Stimulated activated CD8-positive, alpha-beta memory T cell treated with anti-CD3 and anti-CD28 coated beads, Interleukin-12 subunit alpha, Interleukin-12 subunit beta, amount 100 ng/mL, for 24 hours (primary cell): ENCODE results near the gene CTR9.

Experiments
- DNase-seq: peaks from one replicate; pipeline ENCODE4 v3.0.0-alpha.2; 2020; ENCODE audit errors: extremely low read depth

The CTR9 gene

DNA sequence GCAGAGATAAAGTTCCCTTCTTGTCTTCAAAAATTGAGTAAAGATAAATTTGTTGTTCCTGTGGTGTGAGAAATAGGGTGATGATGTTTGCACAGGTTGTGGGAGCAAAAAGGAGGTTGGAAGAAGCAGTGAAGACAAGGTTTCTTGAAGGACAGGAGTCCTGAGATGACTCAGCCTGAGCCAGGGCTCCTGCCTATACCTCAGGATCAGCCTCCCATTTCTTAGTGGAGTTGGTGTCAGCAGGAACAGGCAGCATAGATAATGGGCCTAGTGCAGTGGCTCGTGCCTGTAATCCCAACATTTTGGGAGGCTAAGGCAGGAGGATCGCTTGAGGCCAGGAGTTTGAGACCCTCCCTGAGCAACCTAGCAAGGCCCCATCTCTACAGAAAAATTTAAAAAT is 29.0 kb downstream of the CTR9 start:
- no peak for DNase-seq

GRCh38 chr11:10784232-10785145 is 33.4 kb downstream of the CTR9 start:
- no peak for DNase-seq

- no peak for DNase-seq
These were observed 34.1 kb downstream of the CTR9 start for GRCh38 chr11:10785146-10785474.

- DNase-seq = no peak
These were observed 35.4 kb downstream of the CTR9 start for GRCh38 chr11:10786451-10786850.

- peak; percentile 68 for DNase-seq
These were observed 41.5 kb downstream of the CTR9 start for GRCh38 chr11:10792385-10793068.

DNA sequence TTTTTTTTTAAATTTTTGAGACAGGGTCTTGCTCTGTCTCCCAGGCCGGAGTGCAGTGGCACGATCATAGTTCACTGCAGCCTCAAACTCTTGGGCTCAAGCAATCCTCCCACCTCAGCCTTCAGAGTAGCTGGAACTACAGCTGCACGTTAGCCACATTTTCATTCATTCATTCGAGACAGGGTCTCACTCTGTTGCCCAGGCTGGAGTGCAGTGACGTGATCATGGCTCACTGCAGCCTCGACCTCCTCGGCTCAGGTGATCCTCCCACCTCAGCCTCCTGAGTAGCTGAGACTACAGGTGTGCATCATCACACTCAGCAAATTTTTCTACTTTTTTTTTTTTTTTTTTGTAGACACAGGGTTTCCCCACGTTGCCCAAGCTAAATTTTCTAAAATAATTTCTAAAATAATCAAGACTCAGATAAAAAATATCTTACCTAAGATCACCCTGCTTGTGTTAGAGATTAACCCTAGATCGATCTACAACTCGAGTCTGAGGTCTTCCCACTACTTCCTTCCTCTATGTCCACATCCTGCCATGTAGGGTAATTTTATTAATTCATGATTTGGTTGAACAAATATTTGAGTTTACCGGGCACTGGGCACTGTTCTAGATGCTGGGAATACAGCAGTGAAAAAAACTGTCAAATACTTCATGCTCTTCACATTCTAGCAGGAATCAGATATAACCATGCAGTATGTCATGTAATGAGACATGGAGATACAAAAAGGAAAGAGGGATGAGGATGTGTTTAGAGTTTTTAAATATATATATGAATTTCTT is 42.6 kb downstream of the CTR9 start:
- DNase-seq = no peak

DNA sequence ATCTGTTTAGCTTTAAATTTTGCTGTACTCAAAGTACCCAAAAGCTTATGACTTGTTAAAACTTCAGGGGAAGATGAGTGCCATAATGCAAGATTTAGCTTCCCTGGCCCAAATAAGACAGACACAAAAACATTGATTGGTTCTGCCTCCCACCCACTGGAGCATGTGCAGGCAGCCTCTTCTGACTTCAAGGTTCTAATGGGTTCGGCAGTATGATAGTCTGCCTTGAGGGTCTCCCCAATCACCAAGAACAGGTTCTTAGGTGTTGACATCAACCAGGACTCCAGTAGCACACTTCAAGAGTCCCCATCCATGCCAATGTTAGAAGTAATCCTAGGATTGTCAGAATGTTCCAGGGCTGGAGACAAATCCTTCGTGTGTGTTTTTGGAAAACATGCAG is 45.1 kb downstream of the CTR9 start:
- no peak for DNase-seq

- DNase-seq = no peak
These were observed 46.0 kb downstream of the CTR9 start for GRCh38 chr11:10797001-10797400.

GRCh38 chr11:10797531-10797930 is 46.5 kb downstream of the CTR9 start:
- no peak for DNase-seq

GRCh38 chr11:10798330-10798928 is 47.4 kb downstream of the CTR9 start:
- no peak for DNase-seq

GRCh38 chr11:10800292-10800691 is 49.2 kb downstream of the CTR9 start:
- DNase-seq = no peak

DNA sequence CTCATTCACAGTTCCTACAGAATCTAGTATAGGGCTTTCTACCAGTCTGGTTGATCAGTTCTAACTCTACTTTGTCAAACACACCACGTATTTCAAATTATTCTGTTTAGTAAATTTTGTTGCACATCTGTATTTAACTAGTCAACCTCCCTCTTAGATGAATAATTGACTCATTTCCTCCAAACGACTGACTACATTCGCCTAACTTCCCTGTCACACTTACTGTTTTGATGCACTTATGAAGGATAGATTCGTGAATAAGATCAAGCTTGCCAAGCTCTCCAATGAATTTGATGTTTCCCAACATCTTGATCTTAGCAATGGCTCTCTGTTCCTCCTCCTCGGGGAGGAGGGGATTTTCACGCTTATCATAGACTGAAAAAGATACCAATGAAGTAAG is 52.6 kb downstream of the CTR9 start:
- no peak for DNase-seq

DNA sequence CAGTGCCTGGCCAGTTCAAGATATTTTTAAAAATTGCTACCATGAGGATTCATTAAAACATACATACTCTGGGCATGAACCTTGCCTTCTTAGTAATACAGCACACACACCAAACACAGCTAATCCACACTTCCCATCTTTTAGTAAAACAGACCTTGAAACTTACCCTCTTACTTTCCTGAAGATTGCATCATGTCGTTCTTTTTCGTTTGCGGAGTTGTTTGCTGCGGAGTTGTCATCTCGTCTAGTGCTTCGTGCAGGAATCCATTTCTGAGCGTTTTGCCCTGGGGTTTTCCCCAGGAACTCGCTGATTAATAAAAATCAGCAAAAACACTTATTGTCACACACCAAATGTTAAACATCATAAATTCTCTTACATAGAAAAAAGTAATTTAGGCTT is 54.7 kb downstream of the CTR9 start:
- no peak for DNase-seq

GRCh38 chr11:10806206-10806605 is 55.2 kb downstream of the CTR9 start:
- no peak for DNase-seq

GRCh38 chr11:10807493-10808234 is 56.6 kb downstream of the CTR9 start:
- no peak for DNase-seq

GRCh38 chr11:10808235-10808552 is 57.1 kb downstream of the CTR9 start:
- DNase-seq = no peak

DNA sequence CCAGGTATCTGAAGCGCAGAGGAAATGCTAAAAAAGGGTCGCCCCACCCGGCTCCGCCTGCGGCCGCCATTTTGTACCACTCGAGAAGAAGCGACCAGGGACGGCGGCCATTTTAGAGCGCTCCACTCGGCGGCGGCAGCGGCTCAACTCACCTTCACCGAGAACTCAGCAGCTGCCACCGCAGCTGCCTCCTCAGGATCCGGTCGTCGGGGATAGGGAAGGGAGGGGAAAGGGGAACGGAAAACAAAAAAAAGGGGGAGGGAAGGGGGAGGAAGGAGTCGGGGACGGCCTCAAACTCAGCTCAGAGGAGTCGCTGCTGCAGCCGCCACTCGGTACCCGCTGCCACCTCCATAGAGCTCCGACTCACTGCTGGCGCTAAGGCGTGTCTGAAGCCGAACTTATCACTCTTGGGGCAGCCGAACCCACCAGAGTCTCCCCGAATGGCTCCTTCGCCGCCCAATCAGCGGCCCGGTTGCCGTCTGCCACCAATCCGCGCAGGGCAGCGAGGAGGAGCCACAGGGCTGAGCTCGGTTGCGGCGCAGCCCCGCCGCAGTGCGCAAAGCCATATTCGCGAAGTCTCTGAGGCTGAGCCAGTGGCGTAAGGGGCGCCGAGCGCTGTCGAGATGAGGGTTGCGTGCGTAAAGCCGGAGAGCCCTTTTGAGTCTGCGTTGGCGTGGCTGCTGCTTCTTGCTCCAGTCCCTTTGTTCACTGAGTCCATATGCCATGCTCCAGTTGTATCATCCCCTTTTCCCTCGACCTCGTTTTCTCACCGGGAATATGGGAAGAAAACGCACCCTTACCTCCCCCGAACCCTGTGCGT is 57.7 kb downstream of the CTR9 start, which contains the start of gene EIF4G2:
Gene EIF4G2, minus strand, starts transcription at position 374 of the 820 bp plus-strand sequence.
- DNase-seq = peak; percentile 94

GRCh38 chr11:10809373-10810160 is 58.5 kb downstream of the CTR9 start:
- DNase-seq = no peak

- DNase-seq = no peak
These were observed 62.9 kb downstream of the CTR9 start for GRCh38 chr11:10813945-10814344.

GRCh38 chr11:10818594-10818993 is 67.5 kb downstream of the CTR9 start:
- no peak for DNase-seq
